Osteoblast (primary cell): ENCODE results near the gene TMUB2. TPM values are rescaled to one million over a fixed set of nuclear protein-coding genes. Genes with fewer than 3 reads are reported as not detected.

Source experiments
- DNase-seq: peaks from one replicate; pipeline ENCODE4 v3.0.0; 2011; ENCODE audit warnings: low spot score, mixed read lengths; ENCODE audit not compliant: insufficient read length; ENCODE audit errors: missing footprints
- H2AFZ ChIP-seq: 2 replicates; pipeline ENCODE4 v1.6.0; 2011; ENCODE audit warnings: mild to moderate bottlenecking, low read length
- H3K27ac ChIP-seq: 2 replicates; pipeline ENCODE4 v1.5.1; 2011; ENCODE audit warnings: mild to moderate bottlenecking, low read depth, low read length, moderate library complexity
- H3K27me3 ChIP-seq: 2 replicates; pipeline ENCODE4 v1.6.0; 2012; ENCODE audit warnings: mild to moderate bottlenecking, control low read depth, inconsistent platforms, low read length, moderate library complexity; ENCODE audit not compliant: insufficient read depth
- H3K36me3 ChIP-seq: 2 replicates; pipeline ENCODE4 v1.5.1; 2011; ENCODE audit warnings: mild to moderate bottlenecking, low read length, control low read depth, moderate library complexity; ENCODE audit not compliant: insufficient read depth
- H3K4me1 ChIP-seq: 2 replicates; pipeline ENCODE4 v1.5.1; 2011; ENCODE audit warnings: mild to moderate bottlenecking, low read length, control low read depth, moderate library complexity; ENCODE audit not compliant: insufficient read depth
- H3K4me2 ChIP-seq: 2 replicates; pipeline ENCODE4 v1.6.0; 2011; ENCODE audit warnings: mild to moderate bottlenecking, low read length; ENCODE audit not compliant: insufficient read depth
- H3K4me3 ChIP-seq: fragments of 200-600 bp; sonication (generic); 3 replicates; pipeline ENCODE4 v1.5.1; 2012; ENCODE audit warnings: mild to moderate bottlenecking, low read length, inconsistent platforms; ENCODE audit not compliant: insufficient read depth
- H3K79me2 ChIP-seq: 2 replicates; pipeline ENCODE4 v1.6.0; 2012; ENCODE audit warnings: mild to moderate bottlenecking, low read length, control low read depth, inconsistent platforms; ENCODE audit not compliant: insufficient read depth
- H3K9me3 ChIP-seq: 2 replicates; pipeline ENCODE4 v1.5.1; 2011; ENCODE audit warnings: low read depth, low read length, control low read depth
- H4K20me1 ChIP-seq: 2 replicates; pipeline ENCODE4 v1.6.0; 2012; ENCODE audit warnings: mild to moderate bottlenecking, low read length, control low read depth; ENCODE audit not compliant: insufficient read depth
- total RNA-seq: library from RNA; depleted of rRNA; stranded (reverse); fragments of >200 nt; gene quantifications from 2 replicates; pipeline ENCODE4 v1.2.3, GENCODE V29; 2012
- TF ChIP-seq, protein P1 (sequence below): IDR thresholded peaks from 2 replicates; pipeline ENCODE4 v1.5.1; 2011; ENCODE audit warnings: mild to moderate bottlenecking, low read depth, low read length, moderate library complexity; ENCODE audit errors: extremely low read depth

Gene TMUB2
- total RNA-seq, 1 donor = 27.9 TPM

DNA sequence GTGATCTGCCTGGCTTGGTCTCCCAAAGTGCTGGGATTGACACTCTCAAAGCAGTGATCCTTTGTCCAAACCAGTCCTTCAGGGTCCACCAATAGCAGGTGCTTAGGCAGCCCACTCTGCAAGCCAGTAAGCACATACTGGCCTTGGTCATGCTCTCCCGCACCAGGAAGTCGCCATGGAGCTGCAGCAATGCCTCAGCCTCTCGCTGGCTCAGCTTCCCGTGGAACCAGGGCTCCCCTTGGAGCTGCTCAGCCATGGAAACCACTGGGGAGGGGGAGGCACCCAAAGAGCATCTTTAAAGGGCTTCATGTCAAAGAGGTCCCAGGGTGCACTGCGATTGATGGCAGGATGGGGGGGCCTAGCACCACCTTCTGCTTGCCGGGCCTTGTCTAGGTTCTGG lies 42.3 kb downstream of the TMUB2 start:
- no peaks in the 10 kb centered on the region for H3K9me3 ChIP-seq
- H3K79me2 ChIP-seq = no peaks in the 10 kb centered on the region
- no peak overlapping the region for H2AFZ ChIP-seq
- H3K27me3 ChIP-seq = peaks cover 3% of the 10 kb centered on the region
- H4K20me1 ChIP-seq = no peaks in the 10 kb centered on the region
- H3K4me1 ChIP-seq = peaks cover under 1% of the 10 kb centered on the region
- H3K4me3 ChIP-seq = no peak overlapping the region
- H3K4me2 ChIP-seq = no peak overlapping the region
- DNase-seq = no peak
- H3K27ac ChIP-seq = no peak overlapping the region
- no peaks in the 10 kb centered on the region for H3K36me3 ChIP-seq
- TF ChIP-seq, protein P1, sequence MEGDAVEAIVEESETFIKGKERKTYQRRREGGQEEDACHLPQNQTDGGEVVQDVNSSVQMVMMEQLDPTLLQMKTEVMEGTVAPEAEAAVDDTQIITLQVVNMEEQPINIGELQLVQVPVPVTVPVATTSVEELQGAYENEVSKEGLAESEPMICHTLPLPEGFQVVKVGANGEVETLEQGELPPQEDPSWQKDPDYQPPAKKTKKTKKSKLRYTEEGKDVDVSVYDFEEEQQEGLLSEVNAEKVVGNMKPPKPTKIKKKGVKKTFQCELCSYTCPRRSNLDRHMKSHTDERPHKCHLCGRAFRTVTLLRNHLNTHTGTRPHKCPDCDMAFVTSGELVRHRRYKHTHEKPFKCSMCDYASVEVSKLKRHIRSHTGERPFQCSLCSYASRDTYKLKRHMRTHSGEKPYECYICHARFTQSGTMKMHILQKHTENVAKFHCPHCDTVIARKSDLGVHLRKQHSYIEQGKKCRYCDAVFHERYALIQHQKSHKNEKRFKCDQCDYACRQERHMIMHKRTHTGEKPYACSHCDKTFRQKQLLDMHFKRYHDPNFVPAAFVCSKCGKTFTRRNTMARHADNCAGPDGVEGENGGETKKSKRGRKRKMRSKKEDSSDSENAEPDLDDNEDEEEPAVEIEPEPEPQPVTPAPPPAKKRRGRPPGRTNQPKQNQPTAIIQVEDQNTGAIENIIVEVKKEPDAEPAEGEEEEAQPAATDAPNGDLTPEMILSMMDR = no peak

DNA sequence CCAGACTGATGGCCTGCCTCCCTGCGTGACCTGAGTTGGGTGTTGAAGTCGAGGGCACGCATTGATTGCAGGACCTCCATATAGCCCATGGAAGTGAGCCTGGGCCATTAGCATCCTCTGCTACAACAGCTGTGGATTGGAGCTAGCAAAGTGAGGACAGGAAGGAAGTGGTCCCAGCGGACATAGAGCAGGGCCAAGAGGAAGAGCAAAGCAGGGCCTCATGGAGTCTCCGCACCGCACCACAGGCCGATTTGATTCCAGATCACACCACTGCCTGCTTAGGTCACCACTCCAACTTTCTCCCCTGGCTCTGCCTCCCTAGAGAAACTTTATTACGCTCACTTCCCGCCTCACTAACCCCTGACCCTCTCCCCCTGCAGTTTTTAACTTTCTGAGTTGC lies 43.4 kb downstream of the TMUB2 start:
- Histone ChIP-seq H3K79me2 (no peaks in the 10 kb centered on the region), H4K20me1 (no peaks in the 10 kb centered on the region), H3K27me3 (peaks cover 3% of the 10 kb centered on the region), H3K4me3 (no peak overlapping the region), H3K9me3 (no peaks in the 10 kb centered on the region), H3K36me3 (no peaks in the 10 kb centered on the region), H3K4me1 (peaks cover 4% of the 10 kb centered on the region), H3K4me2 (no peak overlapping the region), H3K27ac (no peak overlapping the region), H2AFZ (no peak overlapping the region)
- TF ChIP-seq, protein P1 = no peak
- DNase-seq = no peak

DNA sequence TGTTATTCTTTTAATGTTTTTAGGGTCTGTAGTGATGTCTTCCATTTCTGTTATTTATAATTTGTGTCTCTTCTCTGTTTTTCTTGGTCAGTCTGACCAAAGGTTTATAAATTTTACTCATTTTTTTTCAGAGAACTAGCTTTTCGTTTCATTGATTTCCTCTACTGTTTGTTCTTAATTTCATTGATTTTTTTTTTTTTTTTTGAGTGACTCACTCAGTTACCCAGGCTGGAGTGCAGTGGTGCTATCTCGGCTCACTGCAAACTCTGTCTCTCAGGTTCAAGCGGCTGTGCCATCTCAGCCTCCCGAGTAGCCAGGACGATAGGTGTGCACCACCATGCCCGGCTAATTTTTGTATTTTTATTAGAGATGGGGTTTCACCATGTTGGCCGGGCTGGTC lies 45.3 kb downstream of the TMUB2 start:
- H3K4me2 ChIP-seq = no peak overlapping the region
- DNase-seq = no peak
- TF ChIP-seq, protein P1 = no peak
- H3K4me1 ChIP-seq = peaks cover 6% of the 10 kb centered on the region
- no peaks in the 10 kb centered on the region for H3K36me3 ChIP-seq
- H4K20me1 ChIP-seq = no peaks in the 10 kb centered on the region
- no peak overlapping the region for H3K27ac ChIP-seq
- H3K27me3 ChIP-seq = peaks cover 3% of the 10 kb centered on the region
- no peak overlapping the region for H2AFZ ChIP-seq
- H3K4me3 ChIP-seq = no peak overlapping the region
- no peaks in the 10 kb centered on the region for H3K79me2 ChIP-seq
- H3K9me3 ChIP-seq = no peaks in the 10 kb centered on the region

- Histone ChIP-seq H4K20me1 (no peaks in the 10 kb centered on the region), H3K9me3 (no peaks in the 10 kb centered on the region), H3K27ac (no peak overlapping the region), H3K79me2 (no peaks in the 10 kb centered on the region), H3K4me3 (no peak overlapping the region), H3K36me3 (no peaks in the 10 kb centered on the region), H3K4me2 (no peak overlapping the region), H3K27me3 (peaks cover 3% of the 10 kb centered on the region), H2AFZ (no peak overlapping the region), H3K4me1 (peaks cover 6% of the 10 kb centered on the region)
- TF ChIP-seq, protein P1 = no peak
- no peak for DNase-seq
These were observed 46.8 kb downstream of the TMUB2 start for GRCh38 chr17:44233582-44233981.
